ENCODE measurements around the gene KAZN.

DNA sequence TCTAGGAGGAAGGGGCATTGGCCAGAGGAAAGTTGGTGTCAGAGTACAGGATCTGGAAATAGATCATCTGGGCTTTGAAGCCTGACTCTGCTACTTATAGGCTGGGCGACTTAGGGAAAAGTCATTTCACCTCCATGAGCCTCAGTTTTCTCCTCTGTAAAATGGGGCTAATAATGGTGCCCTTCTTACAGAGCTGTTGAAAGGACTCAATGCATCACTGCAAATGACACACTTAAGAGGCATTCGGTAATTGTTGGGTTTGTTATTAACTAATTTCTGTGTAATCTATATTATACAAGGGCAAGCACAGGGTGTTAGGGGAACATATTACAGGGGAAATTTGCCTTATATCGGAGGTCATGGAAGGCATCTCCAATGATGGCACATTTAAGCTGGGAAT lies 96.1 kb downstream of the KAZN start:
- TF ChIP-seq POLR2A (IDR thresholded peaks at IDR 0.05): no peak
- TF ChIP-seq, protein P1, sequence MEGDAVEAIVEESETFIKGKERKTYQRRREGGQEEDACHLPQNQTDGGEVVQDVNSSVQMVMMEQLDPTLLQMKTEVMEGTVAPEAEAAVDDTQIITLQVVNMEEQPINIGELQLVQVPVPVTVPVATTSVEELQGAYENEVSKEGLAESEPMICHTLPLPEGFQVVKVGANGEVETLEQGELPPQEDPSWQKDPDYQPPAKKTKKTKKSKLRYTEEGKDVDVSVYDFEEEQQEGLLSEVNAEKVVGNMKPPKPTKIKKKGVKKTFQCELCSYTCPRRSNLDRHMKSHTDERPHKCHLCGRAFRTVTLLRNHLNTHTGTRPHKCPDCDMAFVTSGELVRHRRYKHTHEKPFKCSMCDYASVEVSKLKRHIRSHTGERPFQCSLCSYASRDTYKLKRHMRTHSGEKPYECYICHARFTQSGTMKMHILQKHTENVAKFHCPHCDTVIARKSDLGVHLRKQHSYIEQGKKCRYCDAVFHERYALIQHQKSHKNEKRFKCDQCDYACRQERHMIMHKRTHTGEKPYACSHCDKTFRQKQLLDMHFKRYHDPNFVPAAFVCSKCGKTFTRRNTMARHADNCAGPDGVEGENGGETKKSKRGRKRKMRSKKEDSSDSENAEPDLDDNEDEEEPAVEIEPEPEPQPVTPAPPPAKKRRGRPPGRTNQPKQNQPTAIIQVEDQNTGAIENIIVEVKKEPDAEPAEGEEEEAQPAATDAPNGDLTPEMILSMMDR (IDR thresholded peaks at IDR 0.05): no peak

Measured in body of pancreas (tissue), 4 donors.